Caco-2 (cell line): ENCODE data around the gene SAMD4B. TPM values are rescaled to one million over a fixed set of nuclear protein-coding genes. Genes with fewer than 3 reads are reported as not detected.

Experiments used
- BruUV-seq: library from RNA; stranded (reverse); fragments of 400-500 nt; replicated peaks from 2 replicates; lab custom pipeline; 2021; lab: Mats Ljungman, UMichigan
- CTCF ChIA-PET: fragments of 300-600 bp; sonication (Branson Sonifier 250); formaldehyde crosslinking; loops from one replicate; lab custom pipeline; 2022; ENCODE audit warnings: antibody characterized with exemption; lab: Charles Lee
- POLR2A ChIA-PET: fragments of 300-600 bp; sonication (Branson Sonifier 250); formaldehyde crosslinking; loops from one replicate; lab custom pipeline; 2022; ENCODE audit warnings: antibody characterized with exemption; lab: Charles Lee
- DNase-seq, 2 experiments: peaks; one replicate each; pipeline versions ENCODE4 v3.0.0 to v3.0.0-alpha.2; 2020 to 2022
- H3K27me3 ChIP-seq: replicated peaks from 2 replicates; pipeline ENCODE4 v1.6.0; 2011; ENCODE audit warnings: low read length; ENCODE audit not compliant: control insufficient read depth, insufficient read depth
- H3K36me3 ChIP-seq: 2 replicates; pipeline ENCODE4 v1.5.1; 2011; ENCODE audit warnings: low read length; ENCODE audit not compliant: control insufficient read depth, insufficient read depth
- H3K4me1 ChIP-seq: fragments of 250-450 bp; sonication (Bioruptor Pico); 2 replicates; pipeline ENCODE4 v1.5.1; 2020; ENCODE audit warnings: mild to moderate bottlenecking
- H3K4me3 ChIP-seq: 2 replicates; pipeline ENCODE4 v1.5.1; 2011; ENCODE audit warnings: low read depth, mild to moderate bottlenecking, control low read depth, low read length
- H3K9me3 ChIP-seq: fragments of 250-450 bp; sonication (Bioruptor Pico); 2 replicates; pipeline ENCODE4 v1.5.1; 2020; ENCODE audit warnings: mild to moderate bottlenecking, moderate library complexity
- H3K27ac Mint-ChIP-seq: one replicate; pipeline ENCODE4 v1.8.0; 2022; ENCODE audit warnings: mixed read lengths; ENCODE audit not compliant: unreplicated experiment
- H3K27me3 Mint-ChIP-seq: one replicate; pipeline ENCODE4 v1.8.0; 2022; ENCODE audit warnings: mixed read lengths; ENCODE audit not compliant: insufficient read depth, unreplicated experiment
- H3K36me3 Mint-ChIP-seq: one replicate; pipeline ENCODE4 v1.8.0; 2022; ENCODE audit warnings: mild to moderate bottlenecking, mixed read lengths; ENCODE audit not compliant: insufficient read depth, unreplicated experiment
- H3K4me1 Mint-ChIP-seq: one replicate; pipeline ENCODE4 v1.8.0; 2022; ENCODE audit warnings: low read depth, mixed read lengths; ENCODE audit not compliant: unreplicated experiment
- H3K4me3 Mint-ChIP-seq: one replicate; pipeline ENCODE4 v1.8.0; 2022; ENCODE audit warnings: mild to moderate bottlenecking, moderate library complexity, mixed read lengths; ENCODE audit not compliant: unreplicated experiment
- H3K9me3 Mint-ChIP-seq: one replicate; pipeline ENCODE4 v1.8.0; 2022; ENCODE audit warnings: mixed read lengths; ENCODE audit not compliant: unreplicated experiment
- intact Hi-C: fragments of 100-400 bp; cut with micrococcal nuclease; formaldehyde crosslinking; loops from one replicate; pipeline ENCODE4 v1.10.0; 2022; ENCODE audit not compliant: unreplicated experiment
- total RNA-seq: library from RNA; stranded (reverse); gene quantifications from 2 replicates; pipeline ENCODE4 v1.2.3, GENCODE V29; 2022
- TF ChIP-seq, protein P1 (sequence below), 2 experiments: fragments of 200-600 bp in 1 of 2; IDR thresholded peaks; 1 replicate in 1 of 2; 2 replicates in 1 of 2; pipeline versions ENCODE4 v1.5.1 to v1.8.0; 2011 to 2022; ENCODE audit warnings: antibody characterized with exemption in 1 of 2, control low read depth in 1 of 2, inconsistent platforms in 1 of 2, low read depth in 1 of 2, low read length in 1 of 2, mild to moderate bottlenecking in 1 of 2, moderate library complexity in 1 of 2; ENCODE audit not compliant: insufficient read depth in 1 of 2, severe bottlenecking in 1 of 2, unreplicated experiment in 1 of 2

SAMD4B gene
- total RNA-seq, 1 experiment from 2014 or later, result 132 TPM

DNA sequence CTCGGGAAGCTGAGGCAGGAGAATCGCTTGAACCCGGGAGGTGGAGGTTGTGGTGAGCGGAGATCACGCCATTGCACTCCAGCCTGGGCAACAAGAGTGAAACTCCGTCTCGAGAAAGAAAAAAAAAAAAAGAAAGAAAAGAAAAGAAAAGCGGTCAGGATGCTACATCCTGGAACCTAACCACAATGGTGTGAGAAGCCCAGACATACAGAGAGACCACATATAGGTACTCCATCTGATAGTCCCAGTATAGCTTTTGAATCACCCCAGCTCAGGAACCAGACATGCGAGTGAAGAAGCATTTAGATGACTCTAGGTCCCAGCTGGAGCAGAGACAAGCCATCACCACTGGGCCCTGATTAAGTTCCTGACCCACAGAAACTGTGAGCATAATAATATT lies 42.8 kb upstream of the SAMD4B start:
- intact Hi-C loops, result no loop called here

DNA sequence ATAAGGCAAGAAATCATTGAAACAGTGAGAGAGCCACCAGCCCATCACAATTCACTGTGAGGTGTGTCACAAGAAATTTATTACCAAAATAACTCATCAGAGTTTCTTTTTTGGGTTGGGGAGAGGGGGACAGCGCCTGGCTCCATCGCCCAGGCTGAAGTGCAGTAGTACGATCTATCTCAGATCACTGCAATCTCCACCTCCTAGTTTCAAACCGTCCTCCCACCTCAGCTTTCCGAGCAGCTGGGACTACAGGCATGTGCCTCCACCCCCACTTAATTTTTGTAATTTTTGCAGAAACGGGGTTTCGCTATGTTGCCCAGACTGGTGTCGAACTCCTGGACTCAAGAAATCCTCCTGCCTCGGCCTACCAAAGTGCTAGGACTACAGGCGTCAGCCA lies 42.4 kb upstream of the SAMD4B start:
- H3K4me1 ChIP-seq, result peaks cover 50% of the 10 kb centered on the region
- H3K36me3 ChIP-seq, result no peaks in the 10 kb centered on the region; the same call in 1 of the 2 replicates
- Mint-ChIP-seq H3K4me1 (peaks cover 55% of the 10 kb centered on the region), H3K4me3 (no peak overlapping the region), H3K27me3 (no peaks in the 10 kb centered on the region), H3K36me3 (peaks cover 18% of the 10 kb centered on the region), H3K9me3 (no peaks in the 10 kb centered on the region), H3K27ac (no peak overlapping the region)
- BruUV-seq, result no TSS peak
- H3K27me3 ChIP-seq, result no peaks in the 10 kb centered on the region
- POLR2A ChIA-PET, result no interaction called here
- TF ChIP-seq, protein P1, sequence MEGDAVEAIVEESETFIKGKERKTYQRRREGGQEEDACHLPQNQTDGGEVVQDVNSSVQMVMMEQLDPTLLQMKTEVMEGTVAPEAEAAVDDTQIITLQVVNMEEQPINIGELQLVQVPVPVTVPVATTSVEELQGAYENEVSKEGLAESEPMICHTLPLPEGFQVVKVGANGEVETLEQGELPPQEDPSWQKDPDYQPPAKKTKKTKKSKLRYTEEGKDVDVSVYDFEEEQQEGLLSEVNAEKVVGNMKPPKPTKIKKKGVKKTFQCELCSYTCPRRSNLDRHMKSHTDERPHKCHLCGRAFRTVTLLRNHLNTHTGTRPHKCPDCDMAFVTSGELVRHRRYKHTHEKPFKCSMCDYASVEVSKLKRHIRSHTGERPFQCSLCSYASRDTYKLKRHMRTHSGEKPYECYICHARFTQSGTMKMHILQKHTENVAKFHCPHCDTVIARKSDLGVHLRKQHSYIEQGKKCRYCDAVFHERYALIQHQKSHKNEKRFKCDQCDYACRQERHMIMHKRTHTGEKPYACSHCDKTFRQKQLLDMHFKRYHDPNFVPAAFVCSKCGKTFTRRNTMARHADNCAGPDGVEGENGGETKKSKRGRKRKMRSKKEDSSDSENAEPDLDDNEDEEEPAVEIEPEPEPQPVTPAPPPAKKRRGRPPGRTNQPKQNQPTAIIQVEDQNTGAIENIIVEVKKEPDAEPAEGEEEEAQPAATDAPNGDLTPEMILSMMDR (IDR thresholded peaks at IDR 0.05; ENCODE audit: insufficient read depth in 1 of 2, low read depth in 1 of 2, low read length in 1 of 2, severe bottlenecking in 1 of 2, unreplicated experiment in 1 of 2), result no peak
- peak in 1 of 2 experiments; percentile 5 for DNase-seq
- CTCF ChIA-PET, result no interaction called here
- no peaks in the 10 kb centered on the region for H3K9me3 ChIP-seq
- H3K4me3 ChIP-seq, result no peak overlapping the region
- intact Hi-C loops, result no loop called here

More for the DNA sequence above, 42.8 kb upstream of the SAMD4B start:
- ChIA-PET POLR2A (no interaction called here), CTCF (interaction anchor here (0.5 kb wide), 1 partner anchor 86 kb away, joined by 3 read pairs; no protein-coding TSS in a partner anchor)
- Mint-ChIP-seq H3K9me3 (no peaks in the 10 kb centered on the region), H3K4me1 (peaks cover 53% of the 10 kb centered on the region), H3K36me3 (peaks cover 14% of the 10 kb centered on the region), H3K27me3 (no peaks in the 10 kb centered on the region), H3K27ac (no peak overlapping the region), H3K4me3 (no peak overlapping the region)
- TF ChIP-seq, protein P1 (IDR thresholded peaks at IDR 0.05; ENCODE audit: insufficient read depth in 1 of 2, low read depth in 1 of 2, low read length in 1 of 2, severe bottlenecking in 1 of 2, unreplicated experiment in 1 of 2), result no peak
- no peaks in the 10 kb centered on the region; the same call in 1 of the 2 replicates for H3K36me3 ChIP-seq
- BruUV-seq, result no TSS peak
- H3K4me3 ChIP-seq, result no peak overlapping the region
- no peaks in the 10 kb centered on the region for H3K9me3 ChIP-seq
- peak in 1 of 2 experiments; percentile 11 for DNase-seq
- H3K27me3 ChIP-seq, result no peaks in the 10 kb centered on the region
- peaks cover 46% of the 10 kb centered on the region for H3K4me1 ChIP-seq

DNA sequence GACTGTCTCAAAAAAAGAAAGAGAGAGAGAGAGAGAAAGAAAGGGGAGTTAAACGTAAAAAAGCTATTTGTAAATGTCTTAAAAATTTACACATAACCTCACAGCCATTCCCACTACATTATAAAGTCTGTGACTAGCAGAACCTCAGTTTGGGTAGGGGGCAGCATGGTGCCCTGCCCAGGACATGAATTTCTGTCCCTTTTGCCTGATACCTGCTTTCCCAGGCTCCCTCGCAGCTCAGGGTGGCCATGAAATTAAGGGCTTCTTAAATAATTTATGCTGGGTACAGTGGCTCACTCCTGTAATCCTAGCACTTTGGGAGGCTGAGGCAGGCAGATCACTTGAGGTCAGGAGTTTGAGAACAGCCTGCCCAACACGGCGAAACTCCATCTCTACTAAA lies 41.2 kb upstream of the SAMD4B start:
- peak in 1 of 2 experiments; percentile 8 for DNase-seq
- peaks cover 62% of the 10 kb centered on the region for H3K4me1 ChIP-seq
- H3K27ac Mint-ChIP-seq, result peak overlapping the region; percentile 65
- H3K27me3 Mint-ChIP-seq, result no peaks in the 10 kb centered on the region
- intact Hi-C loops, result no loop called here
- CTCF ChIA-PET, result interaction anchor here (0.7 kb wide), 1 partner anchor 147 kb away, joined by 5 read pairs; no protein-coding TSS in a partner anchor
- no peaks in the 10 kb centered on the region; the same call in 1 of the 2 replicates for H3K36me3 ChIP-seq
- H3K27me3 ChIP-seq, result no peaks in the 10 kb centered on the region
- H3K36me3 Mint-ChIP-seq, result peaks cover 30% of the 10 kb centered on the region
- H3K4me3 Mint-ChIP-seq, result no peak overlapping the region
- no TSS peak for BruUV-seq
- POLR2A ChIA-PET, result no interaction called here
- H3K9me3 ChIP-seq, result no peaks in the 10 kb centered on the region
- H3K4me1 Mint-ChIP-seq, result peaks cover 65% of the 10 kb centered on the region
- H3K9me3 Mint-ChIP-seq, result no peaks in the 10 kb centered on the region
- TF ChIP-seq, protein P1 (IDR thresholded peaks at IDR 0.05; ENCODE audit: insufficient read depth in 1 of 2, low read depth in 1 of 2, low read length in 1 of 2, severe bottlenecking in 1 of 2, unreplicated experiment in 1 of 2), result no peak
- no peak overlapping the region for H3K4me3 ChIP-seq
